HAP-1 (cell line): ENCODE results near the gene LANCL2.
"Not testable (repeated sequence)": the region's sequence is repeated elsewhere in the genome, so short reads cannot be mapped to it uniquely, and the experiment has no call there.

Experiments used
- DNase-seq, 2 experiments: peaks; one replicate each; pipeline ENCODE4 v3.0.0-alpha.2; 2016 to 2020; ENCODE audit warnings: low spot score in 2 of 2
- H3K27me3 ChIP-seq: fragments of 250-450 bp; sonication (Bioruptor Pico); 2 replicates; pipeline ENCODE4 v1.5.1; 2020; ENCODE audit warnings: low read depth, mild to moderate bottlenecking, moderate library complexity
- H3K36me3 ChIP-seq: fragments of 250-450 bp; sonication (Bioruptor Pico); replicated peaks from 2 replicates; pipeline ENCODE4 v1.5.1; 2020; ENCODE audit warnings: mild to moderate bottlenecking
- H3K4me1 ChIP-seq: fragments of 250-450 bp; sonication (Bioruptor Pico); 2 replicates; pipeline ENCODE4 v1.5.1; 2020; ENCODE audit warnings: mild to moderate bottlenecking
- H3K4me3 ChIP-seq: fragments of 250-450 bp; sonication (Bioruptor Pico); 2 replicates; pipeline ENCODE4 v1.5.1; 2020; ENCODE audit warnings: mild to moderate bottlenecking, moderate library complexity
- H3K9me3 ChIP-seq: fragments of 250-450 bp; sonication (Bioruptor Pico); 2 replicates; pipeline ENCODE4 v1.5.1; 2020; ENCODE audit warnings: mild to moderate bottlenecking, moderate library complexity
- in situ Hi-C: fragments of 300-500 bp; cut with MboI; formaldehyde crosslinking; loops from 3 replicates; pipeline ENCODE4 v1.14.3; 2020; ENCODE audit warnings: low sequenced_read_pairs, inconsistent platforms, mixed read lengths

LANCL2 gene

GRCh38 chr7:55467047-55467593, 102.0 kb downstream of the LANCL2 start:
- no peak overlapping the region for H3K4me3 ChIP-seq

DNA sequence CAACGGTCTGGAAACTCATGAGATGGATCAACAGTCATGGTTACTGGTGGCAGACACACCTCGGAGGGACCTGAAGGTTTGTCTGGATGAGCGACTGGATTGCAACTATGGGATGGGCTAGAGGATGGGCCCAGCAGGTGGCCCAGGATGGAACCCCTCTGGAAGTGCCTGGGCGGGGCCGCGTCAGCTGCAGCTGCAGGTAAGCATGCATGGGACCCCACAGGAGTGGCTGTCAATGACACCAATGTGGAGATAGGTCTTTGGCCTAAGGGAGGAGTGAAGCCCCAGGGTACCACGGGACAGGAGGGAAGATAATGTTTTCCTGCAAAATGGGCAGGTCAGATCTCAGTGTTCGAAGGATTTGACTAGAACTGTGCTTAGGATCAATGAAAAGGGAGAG, 103.4 kb downstream of the LANCL2 start:
- Histone ChIP-seq H3K4me3 (no peak overlapping the region), H3K9me3 (no peaks in the 10 kb centered on the region), H3K4me1 (no peaks in the 10 kb centered on the region), H3K36me3 (no peaks in the 10 kb centered on the region), H3K27me3 (no peaks in the 10 kb centered on the region)
- in situ Hi-C loops: no loop called here
- DNase-seq: no peak

More at GRCh38 chr7:55467047-55467593, 102.0 kb downstream of the LANCL2 start:
- H3K9me3 ChIP-seq: no peaks in the 10 kb centered on the region
- no peaks in the 10 kb centered on the region for H3K27me3 ChIP-seq
- no peaks in the 10 kb centered on the region for H3K36me3 ChIP-seq
- no peak for DNase-seq
- H3K4me1 ChIP-seq: no peaks in the 10 kb centered on the region
- in situ Hi-C loops: no loop called here

GRCh38 chr7:55469271-55469681, 104.1 kb downstream of the LANCL2 start:
- H3K4me3 ChIP-seq: no peak overlapping the region
- H3K36me3 ChIP-seq: no peaks in the 10 kb centered on the region
- H3K9me3 ChIP-seq: no peaks in the 10 kb centered on the region
- H3K27me3 ChIP-seq: no peaks in the 10 kb centered on the region
- no peak for DNase-seq
- in situ Hi-C loops: no loop called here
- no peaks in the 10 kb centered on the region for H3K4me1 ChIP-seq

GRCh38 chr7:55469721-55470120, 104.6 kb downstream of the LANCL2 start:
- DNase-seq: no peak
- Histone ChIP-seq H3K9me3 (no peaks in the 10 kb centered on the region), H3K27me3 (no peaks in the 10 kb centered on the region), H3K4me3 (no peak overlapping the region), H3K4me1 (no peaks in the 10 kb centered on the region), H3K36me3 (no peaks in the 10 kb centered on the region)
- in situ Hi-C loops: no loop called here

- no peaks in the 10 kb centered on the region for H3K4me1 ChIP-seq
- in situ Hi-C loops: no loop called here
- H3K9me3 ChIP-seq: no peaks in the 10 kb centered on the region
- no peaks in the 10 kb centered on the region for H3K27me3 ChIP-seq
- no peak overlapping the region for H3K4me3 ChIP-seq
- no peaks in the 10 kb centered on the region for H3K36me3 ChIP-seq
- DNase-seq: no peak
These were observed 105.1 kb downstream of the LANCL2 start for GRCh38 chr7:55470261-55470660.

- H3K4me3 ChIP-seq, DNase-seq, H3K36me3 ChIP-seq, H3K4me1 ChIP-seq, H3K9me3 ChIP-seq, in situ Hi-C loops, H3K27me3 ChIP-seq: not testable (repeated sequence)
These were observed 106.5 kb downstream of the LANCL2 start for GRCh38 chr7:55471594-55471993.

DNA sequence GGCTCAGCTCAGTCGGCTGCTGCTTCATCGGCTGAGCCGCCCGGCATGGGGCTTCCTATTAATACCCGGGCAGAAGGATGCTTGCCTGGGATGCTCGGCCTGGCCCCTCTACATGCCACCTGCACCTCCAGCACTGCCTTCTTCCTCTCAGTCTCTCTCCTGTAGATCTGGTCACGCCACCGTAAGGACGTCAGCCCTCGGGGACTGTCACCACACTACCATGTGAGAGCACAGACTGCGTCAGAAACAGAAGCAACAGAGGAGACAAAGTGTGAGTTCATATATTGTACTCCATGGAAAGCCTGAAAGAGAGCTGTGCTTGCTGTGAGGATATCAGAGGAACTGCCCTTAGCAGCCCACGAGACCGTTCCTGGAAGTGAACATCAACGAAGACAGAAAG, 107.3 kb downstream of the LANCL2 start:
- H3K27me3 ChIP-seq, in situ Hi-C loops, H3K4me1 ChIP-seq, H3K36me3 ChIP-seq, H3K9me3 ChIP-seq, H3K4me3 ChIP-seq, DNase-seq: not testable (repeated sequence)

DNA sequence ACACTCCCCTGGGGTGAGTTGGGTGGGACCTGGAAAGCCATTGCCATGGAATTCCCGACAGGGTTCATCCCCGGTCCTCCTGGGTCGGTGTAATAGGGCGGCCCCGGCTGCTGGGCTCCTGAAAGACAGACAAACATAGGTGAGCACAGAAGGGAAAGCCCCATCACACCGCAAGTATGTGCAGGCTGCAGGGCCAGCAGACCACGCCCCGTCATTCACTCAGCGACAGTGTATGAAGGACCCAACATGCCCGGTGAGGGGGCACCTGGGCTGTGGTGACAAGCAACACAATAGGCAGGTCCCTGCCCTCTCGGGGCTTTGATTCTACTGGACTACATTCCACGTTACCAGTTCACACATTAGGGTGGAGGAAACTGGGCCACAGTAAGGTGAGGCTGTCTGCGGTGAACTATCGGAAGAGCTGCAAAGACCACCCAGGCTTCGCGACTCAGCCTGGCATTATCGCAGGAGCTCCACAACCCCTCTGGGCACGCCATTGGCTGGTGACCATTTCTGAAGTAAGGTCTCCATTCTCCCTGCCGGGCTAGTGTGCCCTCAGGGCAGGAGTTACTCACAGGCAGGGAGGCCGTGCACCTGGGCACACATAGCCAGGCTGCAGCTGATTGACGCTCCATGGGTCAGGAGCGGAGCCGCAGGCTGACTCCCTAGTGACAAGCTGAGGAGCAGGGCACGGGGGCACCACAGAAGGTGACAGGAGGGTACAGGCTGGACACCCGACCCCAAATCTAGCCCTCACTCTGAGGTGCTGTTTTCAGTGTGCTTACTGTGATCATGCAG, 108.0 kb downstream of the LANCL2 start:
- in situ Hi-C loops: no loop called here
- H3K27me3 ChIP-seq: no peaks in the 10 kb centered on the region
- H3K4me3 ChIP-seq: no peak overlapping the region
- no peak for DNase-seq
- H3K9me3 ChIP-seq: no peaks in the 10 kb centered on the region
- H3K36me3 ChIP-seq: no peaks in the 10 kb centered on the region
- H3K4me1 ChIP-seq: no peaks in the 10 kb centered on the region

- no peak for DNase-seq
- Histone ChIP-seq H3K36me3 (no peaks in the 10 kb centered on the region), H3K27me3 (no peaks in the 10 kb centered on the region), H3K4me1 (no peaks in the 10 kb centered on the region), H3K9me3 (no peaks in the 10 kb centered on the region), H3K4me3 (no peak overlapping the region)
- in situ Hi-C loops: no loop called here
These were observed 108.8 kb downstream of the LANCL2 start for GRCh38 chr7:55473932-55474331.

GRCh38 chr7:55474944-55475854, 110.1 kb downstream of the LANCL2 start:
- no peak for DNase-seq
- Histone ChIP-seq H3K4me3 (no peak overlapping the region), H3K9me3 (no peaks in the 10 kb centered on the region), H3K4me1 (no peaks in the 10 kb centered on the region), H3K36me3 (no peaks in the 10 kb centered on the region), H3K27me3 (no peaks in the 10 kb centered on the region)
- in situ Hi-C loops: no loop called here

- Histone ChIP-seq H3K4me1 (no peaks in the 10 kb centered on the region), H3K9me3 (no peaks in the 10 kb centered on the region), H3K4me3 (no peak overlapping the region), H3K36me3 (no peaks in the 10 kb centered on the region), H3K27me3 (no peaks in the 10 kb centered on the region)
- no peak for DNase-seq
- in situ Hi-C loops: no loop called here
These were observed 111.0 kb downstream of the LANCL2 start for GRCh38 chr7:55475855-55476803.

- Histone ChIP-seq H3K4me1 (no peaks in the 10 kb centered on the region), H3K27me3 (no peaks in the 10 kb centered on the region), H3K4me3 (no peak overlapping the region), H3K9me3 (no peaks in the 10 kb centered on the region), H3K36me3 (no peaks in the 10 kb centered on the region)
- DNase-seq: no peak
- in situ Hi-C loops: no loop called here
These were observed 112.0 kb downstream of the LANCL2 start for GRCh38 chr7:55476852-55477780.
